Measurements from ENCODE around the gene PADI2. TPM values are rescaled to one million over a fixed set of nuclear protein-coding genes. Genes with fewer than 3 reads are reported as not detected.

PADI2 gene
- total RNA-seq, 1 experiment from 2014 or later: not detected

- H3K4me1 ChIP-seq (replicated peaks): no peaks in the 10 kb centered on the region
- peaks cover 54% of the 10 kb centered on the region for H3K36me3 ChIP-seq
- H3K27me3 ChIP-seq (replicated peaks): no peaks in the 10 kb centered on the region
- H3K9me3 ChIP-seq (replicated peaks): no peaks in the 10 kb centered on the region
- DNase-seq (ENCODE audit: low read depth in 1 of 2, low spot score in 2 of 2): no peak
- H3K4me3 ChIP-seq: no peak overlapping the region
- no peak overlapping the region for H3K27ac ChIP-seq
Measured at GRCh38 chr1:17043676-17044075, 75.6 kb downstream of the PADI2 start.

- Histone ChIP-seq H3K27ac (no peak overlapping the region), H3K9me3 (replicated peaks) (no peaks in the 10 kb centered on the region), H3K27me3 (replicated peaks) (no peaks in the 10 kb centered on the region), H3K4me1 (replicated peaks) (no peaks in the 10 kb centered on the region), H3K4me3 (no peak overlapping the region), H3K36me3 (peaks cover 64% of the 10 kb centered on the region)
- DNase-seq (ENCODE audit: low read depth in 1 of 2, low spot score in 2 of 2): no peak
Measured at GRCh38 chr1:17040135-17040534, 79.1 kb downstream of the PADI2 start.

GRCh38 chr1:17039522-17039921 lies 79.7 kb downstream of the PADI2 start:
- H3K36me3 ChIP-seq: peaks cover 58% of the 10 kb centered on the region
- H3K27ac ChIP-seq: no peak overlapping the region
- H3K9me3 ChIP-seq (replicated peaks): no peaks in the 10 kb centered on the region
- H3K4me1 ChIP-seq (replicated peaks): no peaks in the 10 kb centered on the region
- DNase-seq (ENCODE audit: low read depth in 1 of 2, low spot score in 2 of 2): no peak
- H3K27me3 ChIP-seq (replicated peaks): no peaks in the 10 kb centered on the region
- H3K4me3 ChIP-seq: no peak overlapping the region

- H3K27ac ChIP-seq: no peak overlapping the region
- H3K4me1 ChIP-seq (replicated peaks): no peaks in the 10 kb centered on the region
- no peak for DNase-seq (ENCODE audit: low read depth in 1 of 2, low spot score in 2 of 2)
- H3K27me3 ChIP-seq (replicated peaks): no peaks in the 10 kb centered on the region
- H3K36me3 ChIP-seq: peaks cover 51% of the 10 kb centered on the region
- H3K4me3 ChIP-seq: no peak overlapping the region
- H3K9me3 ChIP-seq (replicated peaks): no peaks in the 10 kb centered on the region
Measured at GRCh38 chr1:17033481-17033880, 85.8 kb downstream of the PADI2 start.

- Histone ChIP-seq H3K36me3 (peaks cover 51% of the 10 kb centered on the region), H3K9me3 (replicated peaks) (no peaks in the 10 kb centered on the region), H3K4me1 (replicated peaks) (no peaks in the 10 kb centered on the region), H3K27me3 (replicated peaks) (no peaks in the 10 kb centered on the region), H3K27ac (no peak overlapping the region), H3K4me3 (no peak overlapping the region)
- no peak for DNase-seq (ENCODE audit: low read depth in 1 of 2, low spot score in 2 of 2)
Measured at GRCh38 chr1:17032741-17033140, 86.5 kb downstream of the PADI2 start.

- H3K27ac ChIP-seq: no peak overlapping the region
- peaks cover 57% of the 10 kb centered on the region for H3K36me3 ChIP-seq
Measured at GRCh38 chr1:17031436-17031835, 87.8 kb downstream of the PADI2 start.

GRCh38 chr1:17030206-17030605 lies 89.0 kb downstream of the PADI2 start:
- Histone ChIP-seq H3K27ac (no peak overlapping the region), H3K9me3 (replicated peaks) (no peaks in the 10 kb centered on the region), H3K4me3 (no peak overlapping the region), H3K36me3 (peaks cover 70% of the 10 kb centered on the region), H3K27me3 (replicated peaks) (no peaks in the 10 kb centered on the region), H3K4me1 (replicated peaks) (no peaks in the 10 kb centered on the region)
- DNase-seq (ENCODE audit: low read depth in 1 of 2, low spot score in 2 of 2): peak in 1 of 2 experiments; percentile 18

More at GRCh38 chr1:17031436-17031835, 87.8 kb downstream of the PADI2 start:
- Histone ChIP-seq H3K4me1 (replicated peaks) (no peaks in the 10 kb centered on the region), H3K4me3 (no peak overlapping the region), H3K9me3 (replicated peaks) (no peaks in the 10 kb centered on the region), H3K27me3 (replicated peaks) (no peaks in the 10 kb centered on the region)
- DNase-seq (ENCODE audit: low read depth in 1 of 2, low spot score in 2 of 2): no peak

DNA sequence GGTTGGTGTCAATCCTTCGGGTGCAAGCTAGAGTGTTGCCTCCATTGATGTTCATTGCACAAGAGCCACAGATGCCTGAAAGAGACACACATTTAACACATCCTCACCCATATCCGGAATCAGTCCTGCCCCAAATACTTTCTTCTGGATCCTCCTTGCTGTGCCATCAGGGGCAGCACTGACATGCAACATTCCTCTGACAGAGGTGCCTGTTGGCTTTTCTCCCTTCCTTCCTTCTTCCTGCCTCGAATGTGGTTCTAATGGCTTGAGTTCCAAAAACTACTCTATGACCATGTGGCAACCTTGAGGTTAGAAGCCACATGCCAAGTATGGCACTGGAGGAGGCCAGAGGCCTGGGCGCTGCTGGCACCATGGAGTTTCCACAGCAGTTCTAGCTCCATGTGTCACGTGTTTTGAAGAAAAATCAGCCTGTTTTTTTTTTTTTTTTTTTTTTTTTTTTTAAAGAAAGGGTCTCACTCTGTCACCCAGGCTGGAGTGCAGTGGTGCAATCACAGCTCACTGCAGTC lies 90.5 kb downstream of the PADI2 start:
- Histone ChIP-seq H3K36me3 (peaks cover 84% of the 10 kb centered on the region), H3K27ac (no peak overlapping the region), H3K9me3 (replicated peaks) (no peaks in the 10 kb centered on the region), H3K27me3 (replicated peaks) (no peaks in the 10 kb centered on the region), H3K4me1 (replicated peaks) (no peaks in the 10 kb centered on the region), H3K4me3 (no peak overlapping the region)
- no peak for DNase-seq (ENCODE audit: low read depth in 1 of 2, low spot score in 2 of 2)

DNA sequence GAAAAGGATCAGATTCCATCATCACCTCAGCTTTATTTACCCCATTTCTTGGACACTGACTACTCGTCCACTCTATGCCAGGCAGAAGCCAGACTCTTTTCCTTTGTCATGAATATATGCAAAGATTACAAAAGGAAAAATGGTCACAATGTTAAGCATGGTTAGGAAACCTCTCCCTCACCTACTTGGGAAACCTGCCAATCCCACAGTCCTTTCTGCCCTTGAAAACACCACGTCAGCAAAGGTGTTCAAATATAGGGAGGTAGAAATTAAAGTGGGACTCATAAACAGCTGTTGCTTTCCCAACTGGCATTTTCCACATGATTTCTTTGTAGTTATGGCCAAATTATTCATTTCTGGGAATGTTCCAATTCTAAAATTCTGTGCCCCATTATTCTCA lies 91.4 kb downstream of the PADI2 start:
- peaks cover 84% of the 10 kb centered on the region for H3K36me3 ChIP-seq
- no peaks in the 10 kb centered on the region for H3K27me3 ChIP-seq (replicated peaks)
- H3K27ac ChIP-seq: no peak overlapping the region
- no peak for DNase-seq (ENCODE audit: low read depth in 1 of 2, low spot score in 2 of 2)
- no peaks in the 10 kb centered on the region for H3K4me1 ChIP-seq (replicated peaks)
- no peak overlapping the region for H3K4me3 ChIP-seq
- no peaks in the 10 kb centered on the region for H3K9me3 ChIP-seq (replicated peaks)

GRCh38 chr1:17027403-17027802 lies 91.8 kb downstream of the PADI2 start:
- Histone ChIP-seq H3K4me3 (no peak overlapping the region), H3K4me1 (replicated peaks) (no peaks in the 10 kb centered on the region), H3K9me3 (replicated peaks) (no peaks in the 10 kb centered on the region), H3K36me3 (peaks cover 84% of the 10 kb centered on the region), H3K27ac (no peak overlapping the region), H3K27me3 (replicated peaks) (no peaks in the 10 kb centered on the region)
- no peak for DNase-seq (ENCODE audit: low read depth in 1 of 2, low spot score in 2 of 2)

DNA sequence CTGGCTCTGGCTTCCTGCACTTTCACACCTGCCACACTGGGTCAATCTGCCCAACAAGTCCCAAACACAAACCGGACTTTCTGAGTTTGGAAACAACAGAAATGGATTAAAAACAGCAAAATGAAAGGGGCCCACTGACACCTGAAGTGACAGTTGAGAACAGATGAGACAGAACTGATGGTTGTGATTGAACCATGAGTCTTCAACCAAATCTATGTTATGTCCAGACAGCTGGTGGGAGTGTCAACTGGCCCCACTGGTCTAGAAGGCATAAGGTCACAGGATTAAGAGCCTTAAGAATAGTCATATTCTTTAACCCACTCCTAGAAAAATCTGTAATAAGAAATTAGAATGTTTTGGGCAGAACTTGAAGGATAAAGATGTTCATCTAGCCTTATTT lies 94.5 kb downstream of the PADI2 start:
- Histone ChIP-seq H3K36me3 (peaks cover 92% of the 10 kb centered on the region), H3K27me3 (replicated peaks) (no peaks in the 10 kb centered on the region), H3K9me3 (replicated peaks) (no peaks in the 10 kb centered on the region), H3K27ac (no peak overlapping the region), H3K4me1 (replicated peaks) (no peaks in the 10 kb centered on the region), H3K4me3 (no peak overlapping the region)
- no peak for DNase-seq (ENCODE audit: low read depth in 1 of 2, low spot score in 2 of 2)

- peaks cover 96% of the 10 kb centered on the region for H3K36me3 ChIP-seq
Measured at GRCh38 chr1:17023573-17023972, 95.7 kb downstream of the PADI2 start.

GRCh38 chr1:17023102-17023501 lies 96.1 kb downstream of the PADI2 start:
- no peak overlapping the region for H3K4me3 ChIP-seq
- no peaks in the 10 kb centered on the region for H3K27me3 ChIP-seq (replicated peaks)
- peaks cover 94% of the 10 kb centered on the region for H3K36me3 ChIP-seq
- H3K27ac ChIP-seq: no peak overlapping the region
- no peaks in the 10 kb centered on the region for H3K4me1 ChIP-seq (replicated peaks)
- no peak for DNase-seq (ENCODE audit: low read depth in 1 of 2, low spot score in 2 of 2)
- no peaks in the 10 kb centered on the region for H3K9me3 ChIP-seq (replicated peaks)

More at GRCh38 chr1:17023573-17023972, 95.7 kb downstream of the PADI2 start:
- Histone ChIP-seq H3K9me3 (replicated peaks) (no peaks in the 10 kb centered on the region), H3K27ac (no peak overlapping the region), H3K4me3 (no peak overlapping the region), H3K4me1 (replicated peaks) (no peaks in the 10 kb centered on the region), H3K27me3 (replicated peaks) (no peaks in the 10 kb centered on the region)
- DNase-seq (ENCODE audit: low read depth in 1 of 2, low spot score in 2 of 2): no peak

DNA sequence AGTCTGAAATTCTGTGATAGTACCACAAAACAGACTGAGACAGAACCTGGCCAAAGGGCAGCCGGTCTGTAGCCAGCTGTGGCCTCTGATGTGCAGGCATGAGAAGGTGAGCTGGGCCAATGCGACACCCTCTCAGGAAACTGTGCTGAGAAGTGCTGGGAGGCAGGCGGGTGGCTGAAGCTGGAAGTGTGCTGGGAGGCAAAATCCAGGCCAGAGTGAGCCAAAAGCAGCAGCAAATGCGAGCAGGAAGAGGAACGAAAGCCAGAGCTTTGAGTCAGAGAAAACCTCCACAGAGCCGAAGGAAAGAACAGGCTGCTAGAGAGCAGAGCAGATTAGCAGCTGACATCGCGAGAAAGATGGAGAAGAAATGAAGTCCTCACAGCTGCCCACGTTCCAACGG lies 97.4 kb downstream of the PADI2 start:
- Histone ChIP-seq H3K27me3 (replicated peaks) (no peaks in the 10 kb centered on the region), H3K4me1 (replicated peaks) (no peaks in the 10 kb centered on the region), H3K27ac (no peak overlapping the region), H3K4me3 (no peak overlapping the region), H3K36me3 (peaks cover 88% of the 10 kb centered on the region), H3K9me3 (replicated peaks) (no peaks in the 10 kb centered on the region)
- no peak for DNase-seq (ENCODE audit: low read depth in 1 of 2, low spot score in 2 of 2)

GRCh38 chr1:17020502-17020901 lies 98.7 kb downstream of the PADI2 start:
- Histone ChIP-seq H3K27me3 (replicated peaks) (no peaks in the 10 kb centered on the region), H3K36me3 (peaks cover 75% of the 10 kb centered on the region), H3K4me1 (replicated peaks) (peaks cover 7% of the 10 kb centered on the region), H3K27ac (no peak overlapping the region), H3K4me3 (no peak overlapping the region), H3K9me3 (replicated peaks) (no peaks in the 10 kb centered on the region; the same call in 1 of the 2 replicates)
- DNase-seq (ENCODE audit: low read depth in 1 of 2, low spot score in 2 of 2): no peak
